Muscle layer of colon (tissue), 2 donors: ENCODE data around the gene ALPP.
"Not testable (repeated sequence)": the region's sequence is repeated elsewhere in the genome, so short reads cannot be mapped to it uniquely, and the experiment has no call there.

Experiments used
- H3K27ac ChIP-seq: one replicate; pipeline ENCODE4 v1.7.0; 2013; ENCODE audit warnings: low read depth, mild to moderate bottlenecking, low read length, moderate library complexity
- H3K27me3 ChIP-seq, 2 donors: one replicate each; pipeline ENCODE4 v1.7.0; 2013; ENCODE audit warnings: low read length in 2 of 2, mild to moderate bottlenecking in 2 of 2; ENCODE audit not compliant: insufficient read depth in 2 of 2, control insufficient read depth in 1 of 2
- H3K36me3 ChIP-seq: one replicate; pipeline ENCODE4 v1.7.0; 2013; ENCODE audit warnings: mild to moderate bottlenecking, low read length; ENCODE audit not compliant: insufficient read depth
- H3K4me1 ChIP-seq: one replicate; pipeline ENCODE4 v1.7.0; 2013; ENCODE audit warnings: mild to moderate bottlenecking, low read length; ENCODE audit not compliant: insufficient read depth
- H3K4me3 ChIP-seq, 2 donors: one replicate each; pipeline ENCODE4 v1.7.0; 2013; ENCODE audit warnings: low read length in 2 of 2, low read depth in 1 of 2, mild to moderate bottlenecking in 1 of 2, moderate library complexity in 1 of 2
- H3K9ac ChIP-seq: one replicate; pipeline ENCODE4 v1.7.0; 2013; ENCODE audit warnings: low read length
- H3K9me3 ChIP-seq: one replicate; pipeline ENCODE4 v1.7.0; 2013; ENCODE audit warnings: mild to moderate bottlenecking, low read length
- donor health status: abdominal sarcoma.
- donor health status: Adenocarcinoma of cecum.

ALPP gene

DNA sequence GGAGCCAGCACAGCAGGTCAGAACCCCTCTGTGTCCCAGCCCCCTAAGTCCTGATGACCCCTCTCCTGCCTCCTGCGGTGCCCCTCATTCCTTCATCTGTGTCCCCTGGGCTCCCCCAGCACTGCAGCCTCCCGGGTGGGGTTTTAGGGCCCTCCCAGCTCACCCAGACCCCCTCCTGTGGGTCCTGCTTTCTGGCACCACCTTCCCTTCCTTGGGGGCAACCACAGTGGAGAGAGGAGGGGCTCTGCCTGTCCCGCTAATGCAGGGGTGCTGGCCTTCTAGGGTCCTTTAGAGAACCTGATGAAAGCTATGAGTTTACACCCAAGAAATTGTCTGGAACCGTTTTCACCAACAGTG, 42.7 kb upstream of the ALPP start:
- H3K27me3 ChIP-seq, result no peaks in the 10 kb centered on the region
- H3K4me1 ChIP-seq, result no peaks in the 10 kb centered on the region
- H3K27ac ChIP-seq, result no peak overlapping the region
- H3K9ac ChIP-seq, result no peak overlapping the region
- no peak overlapping the region for H3K4me3 ChIP-seq
- no peaks in the 10 kb centered on the region for H3K9me3 ChIP-seq
- H3K36me3 ChIP-seq, result no peaks in the 10 kb centered on the region

GRCh38 chr2:232336241-232336736, 42.3 kb upstream of the ALPP start:
- H3K4me1 ChIP-seq, result no peaks in the 10 kb centered on the region
- H3K27me3 ChIP-seq, result no peaks in the 10 kb centered on the region
- no peak overlapping the region for H3K9ac ChIP-seq
- no peaks in the 10 kb centered on the region for H3K9me3 ChIP-seq
- no peaks in the 10 kb centered on the region for H3K36me3 ChIP-seq
- no peak overlapping the region for H3K4me3 ChIP-seq
- H3K27ac ChIP-seq, result no peak overlapping the region

DNA sequence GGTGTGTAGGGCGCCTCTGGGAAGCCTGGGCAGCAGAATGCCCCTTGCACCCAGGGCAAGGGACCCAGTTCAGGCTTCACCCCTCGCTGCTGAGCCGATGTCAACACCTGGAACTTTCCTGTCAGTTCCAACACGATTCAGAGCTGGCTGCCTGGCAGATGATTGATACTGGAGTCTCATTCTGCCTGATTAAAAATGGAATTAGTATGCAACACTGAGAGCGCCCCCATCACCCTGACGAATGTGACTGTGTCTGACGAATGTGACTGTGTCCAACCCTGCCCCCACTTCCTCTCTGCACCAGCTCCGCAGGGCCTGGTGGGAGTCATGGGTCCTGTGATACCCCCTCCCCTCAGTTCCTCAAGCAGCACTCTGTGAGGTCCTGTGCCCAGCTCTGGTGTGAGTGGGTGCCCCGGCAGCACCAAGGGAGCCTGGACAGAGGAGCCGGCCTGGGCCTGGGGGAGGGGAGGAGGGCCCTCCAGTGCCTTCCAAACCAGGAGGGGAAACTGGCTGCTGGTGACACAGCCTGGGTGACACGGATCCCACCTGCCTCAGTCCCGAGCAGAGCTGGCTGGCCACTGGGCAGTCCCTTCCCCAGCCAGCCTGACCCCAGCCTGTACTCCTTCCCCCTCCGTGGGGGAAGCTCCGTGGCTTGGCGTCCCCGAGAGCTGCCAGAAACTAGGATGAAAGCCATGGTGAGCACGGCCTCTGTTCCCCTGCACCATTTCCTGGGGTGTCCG, 41.4 kb upstream of the ALPP start:
- no peaks in the 10 kb centered on the region for H3K4me1 ChIP-seq
- no peak overlapping the region for H3K9ac ChIP-seq
- H3K27me3 ChIP-seq, result no peaks in the 10 kb centered on the region
- H3K9me3 ChIP-seq, result no peaks in the 10 kb centered on the region
- no peaks in the 10 kb centered on the region for H3K36me3 ChIP-seq
- H3K4me3 ChIP-seq, result no peak overlapping the region
- no peak overlapping the region for H3K27ac ChIP-seq

DNA sequence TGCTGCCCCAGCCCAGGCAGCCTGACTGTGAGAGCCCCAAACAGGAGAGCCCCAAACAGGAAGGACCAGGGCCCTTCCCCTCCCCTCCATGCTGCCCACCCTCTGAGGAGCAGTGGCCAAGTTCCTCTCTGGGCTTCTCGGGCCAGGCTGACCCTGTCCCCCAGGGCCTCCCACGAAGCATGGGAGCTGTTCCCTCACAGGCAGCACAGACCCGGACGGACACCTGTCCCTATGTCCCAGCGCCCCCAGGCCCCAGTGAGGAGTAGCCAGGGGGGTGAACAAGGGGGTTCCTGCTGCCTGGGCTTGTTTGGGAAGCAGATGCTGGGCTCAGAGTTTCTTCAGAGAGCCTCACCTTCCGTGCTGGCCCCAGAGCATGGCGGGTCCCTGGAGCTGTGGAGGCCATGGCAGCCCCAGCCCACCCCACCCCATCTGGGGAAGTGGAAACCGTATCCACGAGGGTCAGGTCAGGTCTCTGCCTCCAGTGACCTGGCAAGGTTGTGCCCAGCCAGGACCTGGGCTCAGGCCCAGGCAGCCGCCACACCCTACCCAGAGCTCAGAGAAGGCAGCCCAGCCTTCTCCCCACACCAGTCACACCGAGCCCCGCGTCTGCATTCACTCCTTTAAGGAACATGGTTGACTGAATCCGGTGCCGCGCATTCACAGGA, 40.3 kb upstream of the ALPP start:
- not testable (repeated sequence) for H3K27me3 ChIP-seq, H3K9ac ChIP-seq, H3K4me3 ChIP-seq, H3K4me1 ChIP-seq, H3K27ac ChIP-seq, H3K36me3 ChIP-seq, H3K9me3 ChIP-seq

DNA sequence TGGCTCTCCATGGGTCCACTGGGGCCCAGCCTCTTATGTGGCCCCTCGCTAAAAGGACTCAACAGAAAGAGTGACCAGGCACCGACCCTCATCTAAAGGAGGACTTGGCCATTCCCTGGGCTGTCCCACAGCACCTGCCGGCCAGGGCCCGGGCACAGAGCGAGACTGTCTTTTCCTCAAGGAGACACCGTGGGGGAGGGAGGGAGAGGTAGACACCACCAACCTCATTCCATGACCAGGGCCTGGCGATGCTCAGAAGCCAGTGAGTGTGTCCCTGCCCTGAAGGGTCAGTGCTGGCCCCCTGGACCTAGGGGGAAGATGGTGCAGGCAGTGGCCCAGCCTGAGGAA, 39.8 kb upstream of the ALPP start:
- no peaks in the 10 kb centered on the region for H3K27me3 ChIP-seq
- no peak overlapping the region for H3K27ac ChIP-seq
- no peak overlapping the region for H3K9ac ChIP-seq
- H3K4me3 ChIP-seq, result no peak overlapping the region
- no peaks in the 10 kb centered on the region for H3K9me3 ChIP-seq
- H3K36me3 ChIP-seq, result no peaks in the 10 kb centered on the region
- no peaks in the 10 kb centered on the region for H3K4me1 ChIP-seq

- H3K9ac ChIP-seq, result no peak overlapping the region
- no peak overlapping the region for H3K27ac ChIP-seq
- no peaks in the 10 kb centered on the region for H3K4me1 ChIP-seq
- H3K4me3 ChIP-seq, result no peak overlapping the region
- H3K9me3 ChIP-seq, result no peaks in the 10 kb centered on the region
- H3K27me3 ChIP-seq, result no peaks in the 10 kb centered on the region
- H3K36me3 ChIP-seq, result no peaks in the 10 kb centered on the region
These were observed 39.1 kb upstream of the ALPP start for GRCh38 chr2:232339121-232340081.

DNA sequence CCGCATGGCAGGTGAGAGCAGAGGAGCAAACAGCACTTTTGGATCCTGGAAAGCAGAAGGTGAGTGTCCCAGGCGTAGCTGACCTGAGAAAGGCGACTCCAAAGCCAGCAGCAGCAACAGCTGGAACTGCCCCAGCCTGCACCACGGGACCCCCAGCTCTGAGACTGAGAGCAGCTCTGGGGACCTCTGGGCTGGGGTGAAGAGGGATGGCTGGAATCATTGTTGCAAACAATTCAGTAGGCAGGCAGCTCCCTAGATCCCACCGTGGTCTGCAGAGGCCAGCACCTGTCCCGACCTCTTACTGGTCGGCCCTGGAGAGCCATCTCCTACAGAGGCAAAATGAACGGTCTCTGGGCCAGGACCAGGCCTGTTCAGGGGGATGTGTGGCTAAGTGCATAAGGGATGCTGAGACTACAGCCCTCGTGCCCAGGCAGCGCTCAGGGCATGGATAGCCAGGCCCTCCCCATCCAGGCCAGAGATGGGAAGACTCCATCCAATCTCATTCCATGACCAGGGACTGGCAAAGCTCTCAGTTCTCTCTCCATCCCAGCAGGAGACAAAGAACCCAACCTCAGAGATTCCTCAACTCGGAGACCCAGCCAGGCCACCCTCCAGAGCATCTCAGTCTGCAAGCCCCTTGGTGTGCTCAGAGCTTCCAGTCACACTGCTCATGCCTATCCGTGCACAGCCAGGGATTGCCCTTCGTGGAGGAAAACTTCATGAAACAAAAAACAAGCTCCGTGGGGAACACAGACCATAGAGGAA, 38.2 kb upstream of the ALPP start:
- no peaks in the 10 kb centered on the region for H3K4me1 ChIP-seq
- H3K9me3 ChIP-seq, result no peaks in the 10 kb centered on the region
- no peak overlapping the region for H3K9ac ChIP-seq
- no peaks in the 10 kb centered on the region for H3K36me3 ChIP-seq
- no peak overlapping the region for H3K4me3 ChIP-seq
- H3K27ac ChIP-seq, result no peak overlapping the region
- H3K27me3 ChIP-seq, result no peaks in the 10 kb centered on the region

- no peaks in the 10 kb centered on the region for H3K27me3 ChIP-seq
- H3K27ac ChIP-seq, result no peak overlapping the region
- H3K9me3 ChIP-seq, result no peaks in the 10 kb centered on the region
- H3K4me3 ChIP-seq, result no peak overlapping the region
- H3K4me1 ChIP-seq, result no peaks in the 10 kb centered on the region
- H3K36me3 ChIP-seq, result no peaks in the 10 kb centered on the region
- no peak overlapping the region for H3K9ac ChIP-seq
These were observed 37.4 kb upstream of the ALPP start for GRCh38 chr2:232341061-232341738.

GRCh38 chr2:232341739-232342126, 36.8 kb upstream of the ALPP start:
- Histone ChIP-seq H3K9me3 (no peaks in the 10 kb centered on the region), H3K27ac (no peak overlapping the region), H3K9ac (no peak overlapping the region), H3K27me3 (no peaks in the 10 kb centered on the region), H3K4me3 (no peak overlapping the region), H3K36me3 (no peaks in the 10 kb centered on the region), H3K4me1 (no peaks in the 10 kb centered on the region)

DNA sequence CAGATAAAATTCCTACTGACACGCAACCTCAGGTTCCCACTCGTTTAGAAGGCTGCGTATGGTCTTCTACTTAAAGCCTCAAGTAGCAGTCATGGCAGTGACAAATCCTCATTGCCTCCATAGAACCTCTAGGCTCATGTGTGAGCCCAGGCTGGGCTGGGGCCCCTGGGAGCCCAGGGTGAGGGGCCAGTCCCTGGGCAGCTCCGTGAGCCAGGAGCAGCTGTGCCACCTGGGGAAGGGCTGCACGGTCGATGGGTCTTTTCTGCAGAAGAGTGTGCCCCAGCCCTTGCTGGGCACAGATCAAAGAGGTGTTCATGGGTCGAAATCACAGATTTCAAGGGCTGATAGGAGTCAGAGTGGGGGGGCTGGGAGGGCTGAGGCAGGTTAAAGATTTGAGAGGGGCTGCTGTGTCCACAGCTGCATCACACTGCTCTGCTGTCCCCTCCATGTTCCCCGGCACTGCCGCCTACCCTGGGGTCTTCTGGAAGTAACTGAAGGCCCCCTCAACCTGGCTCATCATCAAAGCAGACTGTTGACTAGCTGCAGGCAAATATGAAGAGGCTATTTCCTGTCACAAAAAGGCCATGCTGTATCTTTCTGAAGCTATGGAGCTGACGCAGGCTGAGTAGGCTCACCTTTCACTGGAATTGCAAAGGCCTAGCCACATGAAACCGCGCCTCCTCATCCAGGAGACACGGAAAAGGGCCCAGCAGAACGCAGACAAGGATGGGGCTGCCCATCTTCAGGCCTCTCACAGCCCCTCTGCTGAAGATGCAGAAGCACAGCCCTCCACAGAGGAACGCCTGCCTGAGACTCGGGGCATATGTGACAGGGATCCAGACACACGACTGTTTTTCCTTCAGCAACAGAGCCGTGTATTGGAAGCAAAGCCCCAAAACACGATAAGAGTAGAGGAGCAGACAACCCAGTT, 35.7 kb upstream of the ALPP start:
- H3K4me3 ChIP-seq, result no peak overlapping the region
- H3K27ac ChIP-seq, result no peak overlapping the region
- no peaks in the 10 kb centered on the region for H3K9me3 ChIP-seq
- H3K27me3 ChIP-seq, result no peaks in the 10 kb centered on the region
- no peak overlapping the region for H3K9ac ChIP-seq
- H3K4me1 ChIP-seq, result no peaks in the 10 kb centered on the region
- H3K36me3 ChIP-seq, result no peaks in the 10 kb centered on the region
